ENCODE data around the gene ZBTB38.

GRCh38 chr3:141391991-141392316 is 23.6 kb downstream of the ZBTB38 start:
- TF ChIP-seq, protein P1, sequence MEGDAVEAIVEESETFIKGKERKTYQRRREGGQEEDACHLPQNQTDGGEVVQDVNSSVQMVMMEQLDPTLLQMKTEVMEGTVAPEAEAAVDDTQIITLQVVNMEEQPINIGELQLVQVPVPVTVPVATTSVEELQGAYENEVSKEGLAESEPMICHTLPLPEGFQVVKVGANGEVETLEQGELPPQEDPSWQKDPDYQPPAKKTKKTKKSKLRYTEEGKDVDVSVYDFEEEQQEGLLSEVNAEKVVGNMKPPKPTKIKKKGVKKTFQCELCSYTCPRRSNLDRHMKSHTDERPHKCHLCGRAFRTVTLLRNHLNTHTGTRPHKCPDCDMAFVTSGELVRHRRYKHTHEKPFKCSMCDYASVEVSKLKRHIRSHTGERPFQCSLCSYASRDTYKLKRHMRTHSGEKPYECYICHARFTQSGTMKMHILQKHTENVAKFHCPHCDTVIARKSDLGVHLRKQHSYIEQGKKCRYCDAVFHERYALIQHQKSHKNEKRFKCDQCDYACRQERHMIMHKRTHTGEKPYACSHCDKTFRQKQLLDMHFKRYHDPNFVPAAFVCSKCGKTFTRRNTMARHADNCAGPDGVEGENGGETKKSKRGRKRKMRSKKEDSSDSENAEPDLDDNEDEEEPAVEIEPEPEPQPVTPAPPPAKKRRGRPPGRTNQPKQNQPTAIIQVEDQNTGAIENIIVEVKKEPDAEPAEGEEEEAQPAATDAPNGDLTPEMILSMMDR (IDR thresholded peaks at IDR 0.05): no peak
- TF ChIP-seq POLR2AphosphoS5 (IDR thresholded peaks at IDR 0.05): no peak

All from breast epithelium (tissue), 3 donors.